ENCODE results near the gene NPFFR1. TPM values are rescaled to one million over a fixed set of nuclear protein-coding genes. Genes with fewer than 3 reads are reported as not detected.
A peak's percentile ranks its signal among the peaks of the same experiment; 100 is the strongest.
"Not testable (repeated sequence)": the region's sequence is repeated elsewhere in the genome, so short reads cannot be mapped to it uniquely, and the experiment has no call there.

Gene NPFFR1
- total RNA-seq, 1 donor from 2014 or later = 1.2 TPM

- DNase-seq (ENCODE audit: low spot score in 2 of 2) (no peak), FAIRE-seq (no peak)
Measured at GRCh38 chr10:70260734-70261133, 23.1 kb downstream of the NPFFR1 start.

- no peak for FAIRE-seq
- no peak for DNase-seq (ENCODE audit: low spot score in 2 of 2)
Measured at GRCh38 chr10:70260259-70260658, 23.5 kb downstream of the NPFFR1 start.

GRCh38 chr10:70258216-70258615 lies 25.6 kb downstream of the NPFFR1 start:
- no peak for DNase-seq (ENCODE audit: low spot score in 2 of 2)
- no peak for FAIRE-seq

GRCh38 chr10:70257816-70258215 lies 26.0 kb downstream of the NPFFR1 start:
- not testable (repeated sequence) for DNase-seq (ENCODE audit: low spot score in 2 of 2); FAIRE-seq

- FAIRE-seq = no peak
- no peak for DNase-seq (ENCODE audit: low spot score in 2 of 2)
Measured at GRCh38 chr10:70256463-70256862, 27.3 kb downstream of the NPFFR1 start.

- DNase-seq (ENCODE audit: low spot score in 2 of 2) = no peak
- no peak for FAIRE-seq
Measured at GRCh38 chr10:70255329-70256299, 28.2 kb downstream of the NPFFR1 start.

GRCh38 chr10:70254778-70255328 lies 29.0 kb downstream of the NPFFR1 start:
- no peak for DNase-seq (ENCODE audit: low spot score in 2 of 2)
- FAIRE-seq = no peak

- FAIRE-seq = no peak
- no peak for DNase-seq (ENCODE audit: low spot score in 2 of 2)
Measured at GRCh38 chr10:70253878-70254765, 29.7 kb downstream of the NPFFR1 start.

- no peak for DNase-seq (ENCODE audit: low spot score in 2 of 2)
- FAIRE-seq = no peak
Measured at GRCh38 chr10:70250961-70251680, 32.7 kb downstream of the NPFFR1 start.

GRCh38 chr10:70247360-70247759 lies 36.4 kb downstream of the NPFFR1 start:
- FAIRE-seq (no peak), DNase-seq (ENCODE audit: low spot score in 2 of 2) (no peak)

- no peak for DNase-seq (ENCODE audit: low spot score in 2 of 2)
- no peak for FAIRE-seq
Measured at GRCh38 chr10:70241081-70241480, 42.7 kb downstream of the NPFFR1 start.

GRCh38 chr10:70239986-70240385 lies 43.8 kb downstream of the NPFFR1 start:
- DNase-seq (ENCODE audit: low spot score in 2 of 2); FAIRE-seq: not testable (repeated sequence)

GRCh38 chr10:70239077-70239976 lies 44.5 kb downstream of the NPFFR1 start:
- not testable (repeated sequence) for FAIRE-seq; DNase-seq (ENCODE audit: low spot score in 2 of 2)

- FAIRE-seq = not testable (repeated sequence)
Measured at GRCh38 chr10:70237958-70238536, 45.8 kb downstream of the NPFFR1 start.

GRCh38 chr10:70234668-70235447 lies 48.9 kb downstream of the NPFFR1 start:
- FAIRE-seq = no peak
- DNase-seq (ENCODE audit: low spot score in 2 of 2) = no peak

More at GRCh38 chr10:70237958-70238536, 45.8 kb downstream of the NPFFR1 start:
- not testable (repeated sequence) for DNase-seq (ENCODE audit: low spot score in 2 of 2)

GRCh38 chr10:70233939-70234300 lies 49.9 kb downstream of the NPFFR1 start:
- DNase-seq (ENCODE audit: low spot score in 2 of 2) = no peak
- FAIRE-seq = no peak

GRCh38 chr10:70233109-70233938 lies 50.5 kb downstream of the NPFFR1 start, which contains the start of gene PPA1:
TSS of gene PPA1 (minus strand) at chr10:70233429. CDS start at chr10:70233327, 102 bp downstream.
- DNase-seq (ENCODE audit: low spot score in 2 of 2) (peak; percentile 99 to 100), FAIRE-seq (no peak)

Data from frontal cortex (tissue), 4 donors.